ENCODE results near the gene BCL7C. TPM values are rescaled to one million over a fixed set of nuclear protein-coding genes. Genes with fewer than 3 reads are reported as not detected.

BCL7C gene
- total and polyA plus RNA-seq, 2 of the 8 experiments (the other 6 are each of a cell fraction or from before 2014, with no cell fraction given) = 8.6 to 17.2 TPM

DNA sequence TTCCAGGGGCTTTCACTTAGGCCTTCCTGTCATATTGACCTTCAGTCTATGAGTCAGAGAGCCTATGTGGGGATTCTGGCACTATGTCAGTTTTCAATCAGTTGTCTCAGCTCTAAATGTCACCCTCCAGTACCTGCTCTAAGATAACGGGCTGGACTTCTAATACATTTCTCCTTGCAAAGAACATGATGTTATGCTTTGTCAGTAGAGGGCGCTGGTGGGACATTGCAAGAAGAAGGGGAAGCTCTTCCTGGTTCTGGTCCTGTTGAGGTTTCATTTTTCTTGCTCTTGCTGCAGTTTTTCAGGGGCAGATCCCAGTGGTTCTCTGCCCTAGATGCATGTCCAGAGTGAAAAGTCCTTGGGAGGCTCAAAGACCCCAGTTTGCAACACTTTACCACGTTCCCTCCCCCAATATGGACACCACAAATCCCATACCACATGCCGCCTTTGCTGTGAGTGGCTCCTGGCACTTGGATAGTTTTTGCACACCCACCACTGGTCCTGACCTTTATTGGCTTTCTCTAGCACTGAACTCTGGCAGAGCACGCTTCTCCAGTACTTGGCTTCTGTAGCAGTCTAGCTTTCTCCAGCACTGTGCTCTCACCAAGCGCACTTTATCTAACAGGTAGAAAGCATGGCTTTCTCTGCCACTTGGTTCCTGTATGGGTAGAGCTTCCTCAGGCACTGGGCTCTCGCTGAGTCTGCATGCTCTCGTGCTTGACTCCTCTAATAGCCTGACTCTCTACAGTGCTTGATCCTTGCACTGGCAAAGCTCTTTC, 49.0 kb downstream of the BCL7C start:
- no peak overlapping the region for H3K23ac ChIP-seq (ENCODE audit: insufficient read length)
- DNase-seq (ENCODE audit: low read depth in 1 of 2, low spot score in 2 of 2) (peak; percentile 13 to 82), FAIRE-seq (peak; percentile 19)
- H3K4ac ChIP-seq (replicated peaks; ENCODE audit: insufficient read length, low read depth, low read length) = no peak overlapping the region
- no peak overlapping the region for H2BK12ac ChIP-seq (ENCODE audit: low read depth, low read length)
- CTCF ChIA-PET (ENCODE audit: partially characterized antibody) = interaction anchor here (0.7 to 5.3 kb wide), 36 partner anchors 9 to 116 kb away, joined by 3 to 72 read pairs (median 6); partner anchors contain the start of genes BCL7C, CTF1, ORAI3 and ZNF629
- 60% methylated on average over 8 of the region's 8 CpGs; no CpG with 5 or more reads in 1 of the 2 experiments for WGBS, 2 experiments (ENCODE audit: extremely low coverage in 1 of 2, insufficient coverage in 1 of 2, insufficient read length in 1 of 2, insufficient replicate concordance in 2 of 2, low coverage in 1 of 2, low lambda C conversion rate in 2 of 2, missing lambda C conversion rate in 1 of 2)
- no peaks in the 10 kb centered on the region for H3K79me1 ChIP-seq (ENCODE audit: low read depth, low read length)
- H3K4me1 ChIP-seq (replicated peaks in 1 of 4; ENCODE audit: control insufficient read depth in 3 of 4, insufficient read depth in 4 of 4, low read length in 3 of 4) = no peaks in the 10 kb centered on the region
- H3K4me3 ChIP-seq (ENCODE audit: extremely low read depth in 1 of 4, insufficient read depth in 2 of 4, low read depth in 3 of 4, low read length in 4 of 4) = no peak overlapping the region
- H3K9ac ChIP-seq (replicated peaks in 1 of 4; ENCODE audit: extremely low read depth in 1 of 4, low read depth in 3 of 4, low read length in 3 of 4) = no peak overlapping the region
- H2BK5ac ChIP-seq (ENCODE audit: low read depth, low read length) = no peak overlapping the region
- no peaks in the 10 kb centered on the region for H3K27me3 ChIP-seq (replicated peaks in 1 of 4; ENCODE audit: control insufficient read depth in 3 of 4, extremely low read depth in 1 of 4, insufficient read depth in 3 of 4, low read length in 3 of 4)
- H3K18ac ChIP-seq (ENCODE audit: extremely low read depth, low read length) = no peak overlapping the region
- H3K56ac ChIP-seq (replicated peaks; ENCODE audit: insufficient read length, low read depth, low read length) = no peak overlapping the region
- H3K9me3 ChIP-seq (ENCODE audit: insufficient read depth in 2 of 2, low read depth in 1 of 2, low read length in 1 of 2) = peaks cover 3 to 5% of the 10 kb centered on the region in 2 experiments; a peak in 3 of 4 replicates
- H4K8ac ChIP-seq (ENCODE audit: extremely low read depth, insufficient read depth, low read length) = no peak overlapping the region
- no peaks in the 10 kb centered on the region for H4K20me1 ChIP-seq (replicated peaks in 1 of 2; ENCODE audit: control insufficient read depth in 1 of 2, insufficient read depth in 2 of 2, low read length in 2 of 2)
- H2BK20ac ChIP-seq (ENCODE audit: low read length) = no peak overlapping the region
- H3K27ac ChIP-seq (ENCODE audit: low read depth, low read length) = no peak overlapping the region
- H3K36me3 ChIP-seq (ENCODE audit: control insufficient read depth in 2 of 4, insufficient read depth in 4 of 4, low read length in 3 of 4) = no peaks in the 10 kb centered on the region
- POLR2A ChIA-PET (ENCODE audit: partially characterized antibody) = interaction anchor here (0.6 to 4.0 kb wide), 8 partner anchors 15 to 77 kb away, joined by 3 to 12 read pairs (median 4); no protein-coding TSS in a partner anchor
- no peak overlapping the region for H2BK120ac ChIP-seq (replicated peaks; ENCODE audit: low read depth, low read length)
- H3K4me2 ChIP-seq (ENCODE audit: insufficient read depth in 1 of 2, low read depth in 2 of 2, low read length in 2 of 2) = no peak overlapping the region
- H3K79me2 ChIP-seq (ENCODE audit: control insufficient read depth in 1 of 2, insufficient read depth in 2 of 2, low read length in 2 of 2) = no peaks in the 10 kb centered on the region
- no peak overlapping the region for H4K91ac ChIP-seq (replicated peaks; ENCODE audit: insufficient read length, low read length)
- no peak overlapping the region for H2BK15ac ChIP-seq (ENCODE audit: low read length)
- TF ChIP-seq EP300 (IDR thresholded peaks at IDR 0.05; ENCODE audit: borderline replicate concordance in 1 of 2, low read depth in 2 of 2, low read length in 2 of 2) (no peak), GTF2F1 (IDR thresholded peaks at IDR 0.05; ENCODE audit: borderline replicate concordance, low read depth, low read length) (no peak), CEBPB (IDR thresholded peaks at IDR 0.05; ENCODE audit: low read depth, low read length) (no peak), RAD21 (IDR thresholded peaks at IDR 0.05 in 1 of 2, conservative IDR thresholded peaks at IDR 0.05 in 1 of 2; ENCODE audit: low read depth in 2 of 2, low read length in 2 of 2) (peak; percentile 90 to 94), RXRA (IDR thresholded peaks at IDR 0.05; ENCODE audit: insufficient read depth, low read depth, low read length) (no peak), BACH1 (IDR thresholded peaks at IDR 0.05; ENCODE audit: low read length) (no peak), FOSL1 (IDR thresholded peaks at IDR 0.05; ENCODE audit: insufficient read depth, low read depth, low read length) (no peak)
- TF ChIP-seq, protein P1, sequence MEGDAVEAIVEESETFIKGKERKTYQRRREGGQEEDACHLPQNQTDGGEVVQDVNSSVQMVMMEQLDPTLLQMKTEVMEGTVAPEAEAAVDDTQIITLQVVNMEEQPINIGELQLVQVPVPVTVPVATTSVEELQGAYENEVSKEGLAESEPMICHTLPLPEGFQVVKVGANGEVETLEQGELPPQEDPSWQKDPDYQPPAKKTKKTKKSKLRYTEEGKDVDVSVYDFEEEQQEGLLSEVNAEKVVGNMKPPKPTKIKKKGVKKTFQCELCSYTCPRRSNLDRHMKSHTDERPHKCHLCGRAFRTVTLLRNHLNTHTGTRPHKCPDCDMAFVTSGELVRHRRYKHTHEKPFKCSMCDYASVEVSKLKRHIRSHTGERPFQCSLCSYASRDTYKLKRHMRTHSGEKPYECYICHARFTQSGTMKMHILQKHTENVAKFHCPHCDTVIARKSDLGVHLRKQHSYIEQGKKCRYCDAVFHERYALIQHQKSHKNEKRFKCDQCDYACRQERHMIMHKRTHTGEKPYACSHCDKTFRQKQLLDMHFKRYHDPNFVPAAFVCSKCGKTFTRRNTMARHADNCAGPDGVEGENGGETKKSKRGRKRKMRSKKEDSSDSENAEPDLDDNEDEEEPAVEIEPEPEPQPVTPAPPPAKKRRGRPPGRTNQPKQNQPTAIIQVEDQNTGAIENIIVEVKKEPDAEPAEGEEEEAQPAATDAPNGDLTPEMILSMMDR (IDR thresholded peaks at IDR 0.05; ENCODE audit: control extremely low read depth in 1 of 3, insufficient read depth in 1 of 3, low read depth in 1 of 3, low read length in 3 of 3) = peak; percentile 3 to 90 (median 86)
- no peak overlapping the region for H4K5ac ChIP-seq (ENCODE audit: insufficient read length, low read depth, low read length)
- no peak overlapping the region for H2AK5ac ChIP-seq (ENCODE audit: low read depth, low read length)
- peak overlapping the region; percentile 91 for H2AFZ ChIP-seq (ENCODE audit: low read length)
- no peak overlapping the region for H3K14ac ChIP-seq (ENCODE audit: insufficient read length)
- H3K23me2 ChIP-seq (ENCODE audit: low read depth, low read length) = no peaks in the 10 kb centered on the region
